HepG2 (cell line): ENCODE measurements around the gene PRSS53. TPM values are rescaled to one million over a fixed set of nuclear protein-coding genes. Genes with fewer than 3 reads are reported as not detected.
A peak's percentile ranks its signal among the peaks of the same experiment; 100 is the strongest.

Experiments used
- ATAC-seq: fragments of 200-7000 bp; cut with Tn5 transposase; 3 replicates; pipeline ENCODE4 v1.9.1; 2020; ENCODE audit warnings: mild to moderate bottlenecking, moderate library complexity
- BruUV-seq: library from RNA; stranded (reverse); fragments of 400-500 nt; replicated peaks from 2 replicates; lab custom pipeline; 2021; lab: Mats Ljungman, UMichigan
- CTCF ChIA-PET: fragments of 300-600 bp; formaldehyde crosslinking; extraction: SDS; loops from one replicate; lab custom pipeline; 2021; ENCODE audit warnings: low total read pairs, inconsistent platforms, low intra/inter-chr PET ratio; lab: Yijun Ruan, JAX
- POLR2A ChIA-PET: fragments of 350-600 bp; sonication (Branson Sonifier 250); formaldehyde crosslinking; loops from one replicate; lab custom pipeline; 2020; ENCODE audit warnings: antibody characterized with exemption, inconsistent platforms; lab: Yijun Ruan, JAX
- DNase-seq: peaks from one replicate; pipeline ENCODE4 v3.0.0-alpha.2; 2015; ENCODE audit warnings: low spot score
- FAIRE-seq: peaks from 3 replicates; lab custom pipeline; 2011; peaks lifted over from hg19 to GRCh38; lab: Jason Lieb, UNC
- H2AFZ ChIP-seq: one replicate; pipeline ENCODE4 v1.6.1; 2011; ENCODE audit warnings: low read length, inconsistent platforms
- H3K27ac ChIP-seq: fragments of 300-600 bp; 3 replicates; pipeline ENCODE4 v1.8.0; 2011; ENCODE audit warnings: mixed run types, mild to moderate bottlenecking, mixed read lengths, low read length, inconsistent platforms; ENCODE audit not compliant: insufficient read depth; ENCODE audit errors: extremely low read length
- H3K27me3 ChIP-seq, 2 experiments: fragments of 200-600 bp in 1 of 2; 2 replicates in 1 of 2; 3 replicates in 1 of 2; pipeline versions ENCODE4 v1.6.0 to v1.8.0; 2011; ENCODE audit warnings: low read length in 2 of 2, mild to moderate bottlenecking in 2 of 2, moderate library complexity in 2 of 2, inconsistent platforms in 1 of 2; ENCODE audit not compliant: insufficient read depth in 2 of 2, control insufficient read depth in 1 of 2
- H3K36me3 ChIP-seq, 2 experiments: fragments of 200-600 bp in 1 of 2; replicated peaks in 1 of 2; 2 replicates in 1 of 2; 3 replicates in 1 of 2; pipeline versions ENCODE4 v1.5.1 to v1.8.0; 2011; ENCODE audit warnings: low read length in 2 of 2, inconsistent platforms in 1 of 2; ENCODE audit not compliant: insufficient read depth in 2 of 2, control insufficient read depth in 1 of 2
- H3K4me1 ChIP-seq: 2 replicates; pipeline ENCODE4 v1.5.1; 2012; ENCODE audit warnings: low read length, inconsistent platforms; ENCODE audit not compliant: insufficient read depth
- H3K4me2 ChIP-seq: 2 replicates; pipeline ENCODE4 v1.6.0; 2011; ENCODE audit warnings: low read depth, low read length, inconsistent platforms
- H3K4me3 ChIP-seq, 3 experiments: fragments of 200-600 bp in 1 of 3; sonication (generic), shearing (Covaris generic) in 1 of 3; replicated peaks in 1 of 3; 2 replicates each; pipeline ENCODE4 v1.5.1; 2011 to 2016; ENCODE audit warnings: low read length in 3 of 3, inconsistent platforms in 2 of 3, low read depth in 2 of 3, mild to moderate bottlenecking in 2 of 3, control low read depth in 1 of 3, mixed read lengths in 1 of 3; ENCODE audit not compliant: insufficient read depth in 1 of 3
- H3K79me2 ChIP-seq: one replicate; pipeline ENCODE4 v1.6.1; 2011; ENCODE audit warnings: low read length, inconsistent platforms; ENCODE audit not compliant: insufficient read depth
- H3K9ac ChIP-seq: 2 replicates; pipeline ENCODE4 v1.6.0; 2011; ENCODE audit warnings: mild to moderate bottlenecking, low read depth, low read length, inconsistent platforms; ENCODE audit not compliant: insufficient read depth
- H3K9me3 ChIP-seq: 2 replicates; pipeline ENCODE4 v1.5.1; 2012; ENCODE audit warnings: mild to moderate bottlenecking, low read length
- H4K20me1 ChIP-seq: 2 replicates; pipeline ENCODE4 v1.6.0; 2011; ENCODE audit warnings: inconsistent platforms, mild to moderate bottlenecking, low read length, moderate library complexity; ENCODE audit not compliant: insufficient read depth
- ASH2L ChIP-seq: fragments of 300-600, 200-600 bp; sonication (generic); IDR thresholded peaks from 2 replicates; pipeline ENCODE4 v1.7.0; 2017; ENCODE audit warnings: low read depth, mild to moderate bottlenecking, moderate library complexity, mixed read lengths, low read length; ENCODE audit not compliant: insufficient read length
- KLF6 ChIP-seq: IDR thresholded peaks from 2 replicates; pipeline ENCODE4 v1.8.0; 2016; ENCODE audit warnings: missing biosample characterization, missing genetic modification reagents
- NFKB2 ChIP-seq: sonication (generic); formaldehyde crosslinking; IDR thresholded peaks from 2 replicates; pipeline ENCODE4 v1.4.0; 2020; ENCODE audit warnings: missing genetic modification reagents, borderline replicate concordance
- RAD21 ChIP-seq: fragments of 450-650 bp; formaldehyde crosslinking; IDR thresholded peaks from 2 replicates; pipeline ENCODE4 v1.5.0; 2020; ENCODE audit warnings: mild to moderate bottlenecking
- SMAD1 ChIP-seq: sonication (generic); formaldehyde crosslinking; IDR thresholded peaks from 2 replicates; pipeline ENCODE4 v1.4.0; 2020; ENCODE audit warnings: missing genetic modification reagents, low read depth, mild to moderate bottlenecking, borderline replicate concordance
- TAF15 ChIP-seq: fragments of 200-400 bp; formaldehyde crosslinking; IDR thresholded peaks from one replicate; pipeline ENCODE4 v1.6.1; 2018; ENCODE audit warnings: mild to moderate bottlenecking, low read depth, low read length; ENCODE audit not compliant: poor library complexity, severe bottlenecking
- ZNF260 ChIP-seq: sonication (generic); formaldehyde crosslinking; IDR thresholded peaks from 2 replicates; pipeline ENCODE4 v1.4.0; 2020; ENCODE audit warnings: missing genetic modification reagents, low read depth, mild to moderate bottlenecking, borderline replicate concordance
- ZNF3 ChIP-seq: IDR thresholded peaks from 2 replicates; pipeline ENCODE4 v1.7.0; 2017; ENCODE audit warnings: inconsistent platforms
- ZNF432 ChIP-seq: sonication (generic); formaldehyde crosslinking; IDR thresholded peaks from 2 replicates; pipeline ENCODE4 v1.5.0; 2020; ENCODE audit warnings: missing genetic modification reagents, mild to moderate bottlenecking, borderline replicate concordance
- ZNF44 ChIP-seq: sonication (generic); formaldehyde crosslinking; IDR thresholded peaks from 2 replicates; pipeline ENCODE4 v1.5.1; 2020; ENCODE audit warnings: mild to moderate bottlenecking, missing genetic modification reagents
- ZNF501 ChIP-seq: sonication (generic); formaldehyde crosslinking; IDR thresholded peaks from 2 replicates; pipeline ENCODE4 v1.5.1; 2020; ENCODE audit warnings: mild to moderate bottlenecking, moderate library complexity, missing genetic modification reagents
- WGBS: methylation state at CpG from one replicate; pipeline ENCODE4 v1.1.6; 2017; ENCODE audit warnings: low lambda C conversion rate; 5-methylcytosine and 5-hydroxymethylcytosine counted together
- in situ Hi-C: cut with HindIII; loops from 2 replicates; pipeline ENCODE4 v1.10.0; 2017; ENCODE audit warnings: low pct_unique_long_range_greater_than_20kb; ENCODE audit not compliant: extremely low pct_ligation_motif_present
- intact Hi-C: fragments of 100-400 bp; cut with micrococcal nuclease; formaldehyde crosslinking; loops from one replicate; pipeline ENCODE4 v1.10.0; 2022; ENCODE audit not compliant: unreplicated experiment
- polyA plus RNA-seq, 8 experiments: library from polyadenylated mRNA; depleted of rRNA in 3 of 8; stranded (reverse) in 7 of 8; unstranded in 1 of 8; fragments of >200 nt; fragmentation: Illumina TruSeq in 4 of 8; extraction: Trizol in 4 of 8; gene quantifications; 2 replicates each; pipeline versions ENCODE4 v1.2.1 to v1.2.3, GENCODE V29; 2011 to 2016; ENCODE audit warnings: low read depth in 4 of 8, missing spikeins in 1 of 8, mixed read lengths in 1 of 8; ENCODE audit not compliant: insufficient read depth in 1 of 8
- total RNA-seq, 5 experiments: library from RNA; depleted of rRNA; stranded (reverse); fragments of >200 nt; fragmentation: Illumina TruSeq; extraction: Trizol; gene quantifications; 2 replicates each; pipeline ENCODE4 v1.2.3, GENCODE V29; 2016; ENCODE audit warnings: low read depth in 1 of 5
- TF ChIP-seq, protein P1 (sequence below): sonication (generic); formaldehyde crosslinking; IDR thresholded peaks from 2 replicates; pipeline ENCODE4 v1.8.0; 2022; ENCODE audit warnings: mild to moderate bottlenecking, missing genetic modification reagents, borderline replicate concordance
- TF ChIP-seq, protein P2 (sequence below): sonication (generic); formaldehyde crosslinking; IDR thresholded peaks from 2 replicates; pipeline ENCODE4 v1.8.0; 2023; ENCODE audit warnings: mild to moderate bottlenecking, missing genetic modification reagents
- TF ChIP-seq, protein P3 (sequence below): sonication (generic); formaldehyde crosslinking; IDR thresholded peaks from 2 replicates; pipeline ENCODE4 v1.4.0; 2020; ENCODE audit warnings: missing genetic modification reagents, borderline replicate concordance
- TF ChIP-seq, protein P4 (sequence below): sonication (generic); formaldehyde crosslinking; IDR thresholded peaks from 2 replicates; pipeline ENCODE4 v1.8.1; 2023; ENCODE audit warnings: mild to moderate bottlenecking, missing genetic modification reagents
- TF ChIP-seq, protein P5 (sequence below): sonication (generic); formaldehyde crosslinking; IDR thresholded peaks from 2 replicates; pipeline ENCODE4 v1.8.0; 2022; ENCODE audit warnings: missing genetic modification reagents, low read depth, mild to moderate bottlenecking, borderline replicate concordance

PRSS53 gene
- total and polyA plus RNA-seq, 2 of the 13 experiments (the other 11 are each of a cell fraction or from before 2014, with no cell fraction given): 2.2 to 7.4 TPM

DNA sequence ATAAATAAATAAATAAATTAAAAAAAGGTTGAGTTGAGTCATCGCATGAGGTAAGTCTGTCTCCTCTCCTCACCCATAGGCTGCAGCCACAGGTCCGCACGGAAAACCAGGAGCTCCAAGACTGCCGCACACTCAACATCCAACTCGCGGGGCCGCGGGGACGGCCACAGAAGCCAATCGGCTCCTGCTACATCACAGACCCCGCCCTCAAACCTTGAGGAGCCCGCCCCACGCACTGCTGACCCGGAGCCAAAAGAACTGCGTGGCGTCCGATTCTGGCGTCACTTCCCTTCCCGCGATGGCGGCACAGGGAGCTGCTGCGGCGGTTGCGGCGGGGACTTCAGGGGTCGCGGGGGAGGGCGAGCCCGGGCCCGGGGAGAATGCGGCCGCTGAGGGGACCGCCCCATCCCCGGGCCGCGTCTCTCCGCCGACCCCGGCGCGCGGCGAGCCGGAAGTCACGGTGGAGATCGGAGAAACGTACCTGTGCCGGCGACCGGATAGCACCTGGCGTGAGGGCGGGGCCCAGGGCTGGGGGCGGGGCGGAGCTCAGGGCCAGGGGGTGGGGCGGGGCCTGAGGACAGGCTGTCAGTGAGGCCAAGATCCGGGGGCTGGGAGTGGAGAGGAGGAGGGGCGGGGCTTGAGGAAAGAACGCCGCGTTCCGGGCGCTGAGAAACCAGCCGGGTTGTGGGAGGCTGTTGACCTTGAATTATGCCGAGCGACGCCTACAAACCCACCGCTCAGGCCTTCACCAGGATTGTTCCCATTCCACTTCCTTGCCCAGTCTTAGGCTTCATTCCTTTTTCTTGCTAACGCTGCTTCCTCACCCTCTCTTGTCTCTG is 28.9 kb upstream of the PRSS53 start, which contains the start of gene KAT8:
Gene KAT8 (plus strand): TSS at position 281 of the 839 bp plus-strand sequence. CDS start 18 bp downstream, at position 299.
- Histone ChIP-seq H3K4me3 (peak within 1 kb of the TSS; percentile 67 to 83 (median 81)), H3K27ac (peak within 1 kb of the TSS; percentile 70), H3K9me3 (no peaks in the 10 kb centered on the region), H2AFZ (no peak within 1 kb of the TSS), H3K9ac (peak within 1 kb of the TSS; percentile 77), H3K36me3 (peaks cover 12 to 31% of the 10 kb centered on the region in 2 experiments), H3K79me2 (peaks cover 18% of the 10 kb centered on the region), H4K20me1 (0 out of 2 replicates have a peak, but pooled peaks cover 3% of the 10 kb centered on the region), H3K4me1 (peaks cover 36% of the 10 kb centered on the region), H3K4me2 (peak within 1 kb of the TSS; percentile 89), H3K27me3 (no peaks in the 10 kb centered on the region; a peak in 1 of 5 replicates)
- in situ Hi-C loops: no loop called here
- FAIRE-seq (peak; percentile 86), DNase-seq (peak; percentile 99), ATAC-seq (peak; percentile 93)
- CTCF ChIA-PET: no interaction called here
- BruUV-seq: TSS peak; percentile 80
- POLR2A ChIA-PET: interaction anchor here (0.7 to 9.6 kb wide), 51 partner anchors 9 to 756 kb away, joined by 3 to 275 read pairs (median 4); partner anchors contain the start of genes ARMC5, BCKDK, FUS and HSD3B7
- intact Hi-C loops: loop anchor here (1.0 kb wide), 2 partner anchors 25 to 45 kb away; no protein-coding TSS in a partner anchor
- WGBS: 3% methylated on average over 34 of the region's 68 CpGs
- TF ChIP-seq, protein P1, sequence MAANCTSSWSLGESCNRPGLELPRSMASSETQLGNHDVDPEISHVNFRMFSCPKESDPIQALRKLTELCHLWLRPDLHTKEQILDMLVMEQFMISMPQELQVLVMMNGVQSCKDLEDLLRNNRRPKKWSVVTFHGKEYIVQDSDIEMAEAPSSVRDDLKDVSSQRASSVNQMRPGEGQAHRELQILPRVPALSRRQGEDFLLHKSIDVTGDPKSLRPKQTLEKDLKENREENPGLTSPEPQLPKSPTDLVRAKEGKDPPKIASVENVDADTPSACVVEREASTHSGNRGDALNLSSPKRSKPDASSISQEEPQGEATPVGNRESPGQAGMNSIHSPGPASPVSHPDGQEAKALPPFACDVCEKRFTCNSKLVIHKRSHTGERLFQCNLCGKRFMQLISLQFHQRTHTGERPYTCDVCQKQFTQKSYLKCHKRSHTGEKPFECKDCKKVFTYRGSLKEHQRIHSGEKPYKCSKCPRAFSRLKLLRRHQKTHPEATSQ (CRISPR knock-in tag): peak; percentile 50; the same call in 1 of the 2 replicates
- peak; percentile 24; the same call in 1 of the 2 replicates for TF ChIP-seq RAD21 (CRISPR knock-in tag)
- TF ChIP-seq, protein P2, sequence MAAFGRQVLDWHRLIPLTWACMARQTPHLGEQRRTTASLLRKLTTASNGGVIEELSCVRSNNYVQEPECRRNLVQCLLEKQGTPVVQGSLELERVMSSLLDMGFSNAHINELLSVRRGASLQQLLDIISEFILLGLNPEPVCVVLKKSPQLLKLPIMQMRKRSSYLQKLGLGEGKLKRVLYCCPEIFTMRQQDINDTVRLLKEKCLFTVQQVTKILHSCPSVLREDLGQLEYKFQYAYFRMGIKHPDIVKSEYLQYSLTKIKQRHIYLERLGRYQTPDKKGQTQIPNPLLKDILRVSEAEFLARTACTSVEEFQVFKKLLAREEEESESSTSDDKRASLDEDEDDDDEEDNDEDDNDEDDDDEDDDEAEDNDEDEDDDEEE (CRISPR knock-in tag): no peak
- peak; percentile 97 for TF ChIP-seq ASH2L
- TF ChIP-seq KLF6 (CRISPR knock-in tag): peak; percentile 92; the same call in 1 of the 2 replicates
- peak; percentile 98 for TF ChIP-seq ZNF501 (CRISPR knock-in tag)
- TF ChIP-seq SMAD1 (CRISPR knock-in tag): peak; percentile 46; the same call in 1 of the 2 replicates
- peak; percentile 60 for TF ChIP-seq TAF15
- no peak; the same call in 1 of the 2 replicates for TF ChIP-seq ZNF3
- TF ChIP-seq ZNF432: no peak
- TF ChIP-seq, protein P3, sequence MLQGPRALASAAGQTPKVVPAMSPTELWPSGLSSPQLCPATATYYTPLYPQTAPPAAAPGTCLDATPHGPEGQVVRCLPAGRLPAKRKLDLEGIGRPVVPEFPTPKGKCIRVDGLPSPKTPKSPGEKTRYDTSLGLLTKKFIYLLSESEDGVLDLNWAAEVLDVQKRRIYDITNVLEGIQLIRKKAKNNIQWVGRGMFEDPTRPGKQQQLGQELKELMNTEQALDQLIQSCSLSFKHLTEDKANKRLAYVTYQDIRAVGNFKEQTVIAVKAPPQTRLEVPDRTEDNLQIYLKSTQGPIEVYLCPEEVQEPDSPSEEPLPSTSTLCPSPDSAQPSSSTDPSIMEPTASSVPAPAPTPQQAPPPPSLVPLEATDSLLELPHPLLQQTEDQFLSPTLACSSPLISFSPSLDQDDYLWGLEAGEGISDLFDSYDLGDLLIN (CRISPR knock-in tag): no peak
- TF ChIP-seq, protein P4, sequence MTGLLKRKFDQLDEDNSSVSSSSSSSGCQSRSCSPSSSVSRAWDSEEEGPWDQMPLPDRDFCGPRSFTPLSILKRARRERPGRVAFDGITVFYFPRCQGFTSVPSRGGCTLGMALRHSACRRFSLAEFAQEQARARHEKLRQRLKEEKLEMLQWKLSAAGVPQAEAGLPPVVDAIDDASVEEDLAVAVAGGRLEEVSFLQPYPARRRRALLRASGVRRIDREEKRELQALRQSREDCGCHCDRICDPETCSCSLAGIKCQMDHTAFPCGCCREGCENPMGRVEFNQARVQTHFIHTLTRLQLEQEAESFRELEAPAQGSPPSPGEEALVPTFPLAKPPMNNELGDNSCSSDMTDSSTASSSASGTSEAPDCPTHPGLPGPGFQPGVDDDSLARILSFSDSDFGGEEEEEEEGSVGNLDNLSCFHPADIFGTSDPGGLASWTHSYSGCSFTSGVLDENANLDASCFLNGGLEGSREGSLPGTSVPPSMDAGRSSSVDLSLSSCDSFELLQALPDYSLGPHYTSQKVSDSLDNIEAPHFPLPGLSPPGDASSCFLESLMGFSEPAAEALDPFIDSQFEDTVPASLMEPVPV (CRISPR knock-in tag): peak; percentile 81
- TF ChIP-seq, protein P5, sequence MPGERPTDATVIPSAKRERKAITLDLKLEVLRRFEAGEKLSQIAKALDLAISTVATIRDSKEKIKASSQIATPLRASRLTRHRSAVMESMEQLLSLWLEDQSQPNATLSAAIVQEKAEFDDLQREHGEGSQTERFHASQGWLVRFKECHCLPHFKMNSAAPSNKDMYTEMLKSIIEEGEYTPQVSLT: no peak
- peak; percentile 81 for TF ChIP-seq NFKB2 (CRISPR knock-in tag)
- no peak for TF ChIP-seq ZNF260
- TF ChIP-seq ZNF44 (CRISPR knock-in tag): peak; percentile 69; the same call in 1 of the 2 replicates
